CD4-positive, alpha-beta memory T cell (primary cell): ENCODE measurements around the gene ATP6V0B. TPM values are rescaled to one million over a fixed set of nuclear protein-coding genes. Genes with fewer than 3 reads are reported as not detected.

Experiments used
- CTCF ChIA-PET: fragments of 350-600 bp; sonication (Branson Sonifier 250); formaldehyde crosslinking; loops from one replicate; lab custom pipeline; 2021; ENCODE audit warnings: inconsistent platforms; ENCODE audit not compliant: partially characterized antibody; lab: Charles Lee
- POLR2A ChIA-PET: fragments of 350-600 bp; sonication (Branson Sonifier 250); formaldehyde crosslinking; loops from one replicate; lab custom pipeline; 2021; ENCODE audit not compliant: partially characterized antibody; lab: Charles Lee
- DNase-seq, 5 donors: peaks; one replicate each; pipeline versions ENCODE4 v3.0.0 to v3.0.0-alpha.2; 2020 to 2022; ENCODE audit warnings: mixed read lengths in 1 of 5
- H3K27ac ChIP-seq: one replicate; pipeline ENCODE4 v1.7.0; 2013; ENCODE audit warnings: low read depth, low read length
- H3K27me3 ChIP-seq: 2 replicates; pipeline ENCODE4 v1.7.0; 2013; ENCODE audit warnings: mild to moderate bottlenecking, low read length, moderate library complexity; ENCODE audit not compliant: insufficient read depth
- H3K36me3 ChIP-seq: 2 replicates; pipeline ENCODE4 v1.7.0; 2013; ENCODE audit warnings: mild to moderate bottlenecking, low read length, moderate library complexity; ENCODE audit not compliant: insufficient read depth
- H3K4me1 ChIP-seq: 2 replicates; pipeline ENCODE4 v1.7.0; 2013; ENCODE audit warnings: mild to moderate bottlenecking, low read length, moderate library complexity; ENCODE audit not compliant: insufficient read depth
- H3K4me3 ChIP-seq, 2 donors: one replicate each; pipeline ENCODE4 v1.7.0; 2013; ENCODE audit warnings: low read length in 2 of 2, mild to moderate bottlenecking in 1 of 2
- H3K9me3 ChIP-seq, 2 donors: one replicate each; pipeline ENCODE4 v1.7.0; 2013; ENCODE audit warnings: low read length in 2 of 2, control low read depth in 1 of 2; ENCODE audit not compliant: control insufficient read depth in 1 of 2
- H3K27ac Mint-ChIP-seq, 7 donors: one replicate each; pipeline ENCODE4 v1.8.0; 2020 to 2021; ENCODE audit warnings: mixed read lengths in 7 of 7, mild to moderate bottlenecking in 6 of 7, inconsistent platforms in 3 of 7, moderate library complexity in 3 of 7
- H3K27me3 Mint-ChIP-seq, 2 donors: one replicate each; pipeline ENCODE4 v1.8.0; 2020 to 2021; ENCODE audit warnings: mixed read lengths in 2 of 2
- H3K36me3 Mint-ChIP-seq, 2 donors: one replicate each; pipeline ENCODE4 v1.8.0; 2020 to 2021; ENCODE audit warnings: mixed read lengths in 2 of 2, inconsistent platforms in 1 of 2, mild to moderate bottlenecking in 1 of 2
- H3K4me1 Mint-ChIP-seq, 4 donors: one replicate each; pipeline ENCODE4 v1.8.0; 2020 to 2021; ENCODE audit warnings: mixed read lengths in 4 of 4, mild to moderate bottlenecking in 1 of 4
- H3K4me3 Mint-ChIP-seq, 8 donors: one replicate each; pipeline ENCODE4 v1.8.0; 2020 to 2021; ENCODE audit warnings: mixed read lengths in 8 of 8, mild to moderate bottlenecking in 7 of 8, moderate library complexity in 6 of 8, inconsistent platforms in 3 of 8
- H3K9me3 Mint-ChIP-seq, 8 donors: one replicate each; pipeline ENCODE4 v1.8.0; 2020 to 2021; ENCODE audit warnings: mixed read lengths in 8 of 8, mild to moderate bottlenecking in 5 of 8, inconsistent platforms in 3 of 8, moderate library complexity in 1 of 8
- intact Hi-C: fragments of 100-400 bp; cut with micrococcal nuclease; formaldehyde crosslinking; loops from one replicate; pipeline ENCODE4 v1.15.1; 2023
- polyA plus RNA-seq, 2 donors: library from polyadenylated mRNA; unstranded; fragments of 300-500 nt; fragmentation: Illumina TruSeq; gene quantifications; one replicate each; pipeline ENCODE4 v1.2.3, GENCODE V29; 2021
- total RNA-seq, 2 experiments: library from RNA; stranded (reverse); gene quantifications; one replicate each; pipeline ENCODE4 v1.2.3, GENCODE V29; 2021

ATP6V0B gene
- total and polyA plus RNA-seq, 4 experiments from 2014 or later, result 59.8 to 310 (median 130) TPM

DNA sequence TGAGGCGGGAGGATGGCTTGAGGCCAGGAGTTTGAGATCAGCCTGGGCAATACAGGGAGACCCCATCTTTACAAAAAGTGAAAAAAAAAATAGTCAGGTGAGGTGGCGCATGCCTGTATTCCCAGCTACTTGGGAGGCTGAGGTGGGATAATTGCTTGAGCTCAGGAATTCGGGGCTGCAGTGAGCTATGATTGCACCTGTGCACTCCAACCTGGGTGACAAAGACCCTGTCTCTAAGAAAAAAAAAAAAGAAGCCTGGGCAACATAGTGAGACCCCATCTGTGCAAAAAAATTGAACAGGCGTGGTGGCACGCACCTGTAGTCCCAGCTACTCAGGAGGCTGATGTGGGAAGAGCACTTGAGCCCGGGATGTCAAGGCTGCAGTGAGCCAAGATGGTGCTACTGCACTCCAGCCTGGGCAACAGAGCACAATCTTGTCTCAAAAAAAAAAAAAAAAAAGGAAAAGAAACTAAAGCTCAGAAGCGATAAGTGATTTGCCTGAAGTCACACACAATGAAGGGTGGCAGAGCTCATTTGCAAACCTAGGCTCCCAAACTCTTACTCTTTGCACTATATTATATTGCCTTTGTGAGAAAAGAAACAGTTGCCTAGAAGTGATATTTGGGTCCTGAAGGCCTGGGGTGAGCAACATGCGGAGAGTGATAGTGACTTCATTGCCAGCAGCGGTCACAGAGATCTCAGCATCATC is 18.6 kb downstream of the ATP6V0B start:
- no peaks in the 10 kb centered on the region for H3K9me3 ChIP-seq
- H3K27ac ChIP-seq, result no peak overlapping the region
- H3K4me3 Mint-ChIP-seq, result peak overlapping the region in 3 of 8 donors; percentile 1 to 92 (median 77)
- intact Hi-C loops, result no loop called here
- no peaks in the 10 kb centered on the region for H3K9me3 Mint-ChIP-seq
- H3K27me3 Mint-ChIP-seq, result no peaks in the 10 kb centered on the region
- CTCF ChIA-PET, result interaction anchor here (0.7 to 1.3 kb wide), 4 partner anchors 11 to 230 kb away, joined by 3 to 7 read pairs (median 4); no protein-coding TSS in a partner anchor
- peaks cover 0 to 4% of the 10 kb centered on the region in 2 donors for H3K36me3 Mint-ChIP-seq
- no peaks in the 10 kb centered on the region for H3K36me3 ChIP-seq
- peaks cover 5 to 21% (median 14%) of the 10 kb centered on the region in 4 donors for H3K4me1 Mint-ChIP-seq
- DNase-seq, result no peak
- H3K27ac Mint-ChIP-seq, result peak overlapping the region in 1 of 7 donors; percentile 64
- peaks cover 14% of the 10 kb centered on the region for H3K4me1 ChIP-seq
- POLR2A ChIA-PET, result interaction anchor here (0.5 to 2.6 kb wide), 3 partner anchors 16 to 1527 kb away, joined by 3 to 15 read pairs (median 4); partner anchors contain the start of gene ATP6V0B
- no peak overlapping the region for H3K4me3 ChIP-seq
- no peaks in the 10 kb centered on the region for H3K27me3 ChIP-seq

DNA sequence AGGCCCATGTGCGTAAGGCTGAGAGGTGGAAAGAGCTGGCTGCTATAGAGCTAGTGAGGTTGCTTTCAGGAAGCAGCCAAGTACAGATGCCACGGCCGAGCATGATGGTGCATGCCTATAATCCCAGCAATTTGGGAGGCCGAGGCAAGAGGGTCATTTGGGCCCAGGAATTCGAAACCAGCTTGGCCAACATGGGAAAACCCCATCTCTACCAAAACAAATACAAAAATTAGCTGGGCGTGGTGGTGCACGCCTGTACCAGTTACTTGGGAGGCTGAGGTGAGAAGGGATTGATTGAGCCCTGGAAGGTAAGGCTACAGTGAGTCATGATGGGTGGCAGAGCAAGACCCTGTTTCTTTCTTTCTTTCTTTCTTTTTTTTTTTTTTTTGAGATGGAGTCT is 19.3 kb downstream of the ATP6V0B start:
- H3K4me3 ChIP-seq, result no peak overlapping the region
- POLR2A ChIA-PET, result no interaction called here
- H3K4me1 ChIP-seq, result peaks cover 14% of the 10 kb centered on the region
- CTCF ChIA-PET, result interaction anchor here (0.7 to 2.2 kb wide), 3 partner anchors 11 to 1696 kb away, joined by 4 to 7 read pairs (median 7); no protein-coding TSS in a partner anchor
- H3K27ac Mint-ChIP-seq, result peak overlapping the region in 1 of 7 donors; percentile 64
- H3K27me3 Mint-ChIP-seq, result no peaks in the 10 kb centered on the region
- intact Hi-C loops, result no loop called here
- peaks cover 5 to 21% (median 14%) of the 10 kb centered on the region in 4 donors for H3K4me1 Mint-ChIP-seq
- peaks cover 0 to 4% of the 10 kb centered on the region in 2 donors for H3K36me3 Mint-ChIP-seq
- H3K4me3 Mint-ChIP-seq, result no peak overlapping the region
- H3K27ac ChIP-seq, result no peak overlapping the region
- H3K27me3 ChIP-seq, result no peaks in the 10 kb centered on the region
- H3K36me3 ChIP-seq, result no peaks in the 10 kb centered on the region
- no peak for DNase-seq
- H3K9me3 Mint-ChIP-seq, result no peaks in the 10 kb centered on the region
- no peaks in the 10 kb centered on the region for H3K9me3 ChIP-seq

DNA sequence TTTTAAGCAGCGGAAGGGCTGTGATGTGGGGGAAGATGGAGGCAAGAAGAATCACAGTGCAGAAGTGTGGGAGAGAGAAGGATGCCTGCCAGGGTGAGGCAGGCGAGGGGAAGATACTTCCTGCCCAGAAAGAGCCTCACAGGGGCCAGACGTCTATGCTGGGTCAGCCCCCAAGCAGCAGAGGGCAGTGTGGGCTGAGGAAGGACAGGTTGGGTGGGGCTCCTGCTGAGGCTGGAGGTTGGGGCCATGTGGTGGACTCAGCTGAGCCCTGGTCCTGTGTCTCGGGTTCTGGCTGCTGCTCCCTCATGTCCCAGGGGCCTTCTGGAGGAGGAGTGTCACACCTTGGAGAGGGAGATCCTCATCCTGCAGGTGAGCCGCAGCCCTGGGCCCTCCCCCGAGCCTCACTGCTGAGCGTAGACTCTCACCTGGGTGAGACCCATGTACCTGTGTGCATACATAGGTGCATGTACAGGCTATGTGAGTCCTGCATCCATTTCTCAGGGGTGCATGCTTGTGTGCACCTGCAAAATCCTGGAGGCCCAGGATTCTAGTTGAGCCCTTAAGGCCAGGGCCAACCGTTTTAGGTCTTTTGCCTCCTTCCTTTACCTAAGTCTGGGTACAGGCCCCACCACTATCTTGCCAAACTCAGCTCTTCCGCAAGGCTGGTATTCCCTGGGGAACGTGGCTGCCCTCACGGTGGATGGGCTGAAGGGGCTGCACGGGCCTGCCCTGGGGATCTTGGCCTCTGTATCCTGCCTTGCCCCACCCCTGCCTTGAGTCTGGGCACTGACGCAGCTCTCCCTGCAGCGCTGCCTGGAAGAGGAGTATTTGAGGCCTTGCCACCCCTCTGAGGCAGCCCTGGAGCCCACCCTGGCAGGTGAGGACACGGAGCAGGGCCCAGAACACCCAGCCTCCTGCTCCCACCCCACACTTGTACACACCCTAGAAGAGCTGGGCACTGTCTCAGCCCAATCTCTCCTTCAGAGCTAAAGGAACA is 20.3 kb downstream of the ATP6V0B start:
- Mint-ChIP-seq H3K9me3 (no peaks in the 10 kb centered on the region), H3K4me1 (peaks cover 5 to 21% (median 14%) of the 10 kb centered on the region in 4 donors), H3K27me3 (no peaks in the 10 kb centered on the region), H3K4me3 (peak overlapping the region in 1 of 8 donors; percentile 54), H3K36me3 (peaks cover 0 to 4% of the 10 kb centered on the region in 2 donors), H3K27ac (no peak overlapping the region)
- POLR2A ChIA-PET, result no interaction called here
- Histone ChIP-seq H3K27me3 (no peaks in the 10 kb centered on the region), H3K9me3 (no peaks in the 10 kb centered on the region), H3K36me3 (no peaks in the 10 kb centered on the region), H3K4me3 (no peak overlapping the region), H3K4me1 (peaks cover 14% of the 10 kb centered on the region), H3K27ac (no peak overlapping the region)
- CTCF ChIA-PET, result interaction anchor here (1.5 to 2.2 kb wide), 2 partner anchors 10 to 41 kb away, joined by 4 to 7 read pairs; no protein-coding TSS in a partner anchor
- intact Hi-C loops, result no loop called here
- DNase-seq, result no peak

DNA sequence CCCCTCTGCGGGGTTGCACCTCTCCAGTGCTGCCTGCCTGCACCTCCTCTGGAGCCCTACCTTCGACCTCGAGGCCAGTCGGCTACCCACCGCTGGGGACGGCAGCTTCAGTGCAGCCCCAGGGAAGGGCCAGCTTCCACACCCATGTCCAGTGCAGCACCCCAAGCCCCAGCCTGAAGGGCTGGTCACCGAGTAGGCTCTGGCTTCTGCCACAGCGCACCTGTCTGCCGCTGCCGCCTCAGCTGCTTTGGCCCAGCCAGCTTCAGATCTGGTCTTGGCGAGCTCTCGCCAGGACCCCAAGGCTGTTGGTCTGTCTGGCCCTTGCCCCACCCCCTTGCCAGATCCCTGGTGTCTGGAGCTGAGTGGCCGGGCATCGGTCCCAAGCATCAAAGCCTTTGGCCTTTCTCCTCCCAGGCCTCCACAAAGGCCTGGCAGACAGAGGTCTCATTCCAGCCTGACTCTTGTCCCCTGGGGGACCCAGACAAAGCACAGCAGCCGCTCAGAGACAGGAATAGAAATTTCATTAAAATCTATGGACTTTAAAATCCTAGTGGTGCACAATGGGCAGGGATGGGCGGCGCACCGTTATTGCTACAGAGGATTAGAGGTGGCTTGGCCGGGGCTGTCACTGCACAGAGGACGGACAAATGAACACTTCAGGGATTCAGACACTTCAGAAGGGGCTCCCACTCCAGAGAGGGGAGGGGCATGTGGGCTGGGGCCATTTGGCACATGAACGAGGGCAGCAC is 21.4 kb downstream of the ATP6V0B start:
- H3K27ac ChIP-seq, result no peak overlapping the region
- Mint-ChIP-seq H3K27ac (peak overlapping the region in 2 of 7 donors; percentile 48 to 72), H3K9me3 (no peaks in the 10 kb centered on the region), H3K27me3 (no peaks in the 10 kb centered on the region), H3K4me3 (no peak overlapping the region), H3K4me1 (peaks cover 5 to 19% (median 13%) of the 10 kb centered on the region in 4 donors), H3K36me3 (peaks cover 0 to 4% of the 10 kb centered on the region in 2 donors)
- no peaks in the 10 kb centered on the region for H3K27me3 ChIP-seq
- intact Hi-C loops, result no loop called here
- H3K4me1 ChIP-seq, result peaks cover 10% of the 10 kb centered on the region
- H3K36me3 ChIP-seq, result no peaks in the 10 kb centered on the region
- DNase-seq, result no peak
- H3K4me3 ChIP-seq, result no peak overlapping the region
- POLR2A ChIA-PET, result no interaction called here
- CTCF ChIA-PET, result interaction anchor here (1.5 to 2.2 kb wide), 2 partner anchors 9 to 40 kb away, joined by 4 to 7 read pairs; no protein-coding TSS in a partner anchor
- H3K9me3 ChIP-seq, result no peaks in the 10 kb centered on the region

DNA sequence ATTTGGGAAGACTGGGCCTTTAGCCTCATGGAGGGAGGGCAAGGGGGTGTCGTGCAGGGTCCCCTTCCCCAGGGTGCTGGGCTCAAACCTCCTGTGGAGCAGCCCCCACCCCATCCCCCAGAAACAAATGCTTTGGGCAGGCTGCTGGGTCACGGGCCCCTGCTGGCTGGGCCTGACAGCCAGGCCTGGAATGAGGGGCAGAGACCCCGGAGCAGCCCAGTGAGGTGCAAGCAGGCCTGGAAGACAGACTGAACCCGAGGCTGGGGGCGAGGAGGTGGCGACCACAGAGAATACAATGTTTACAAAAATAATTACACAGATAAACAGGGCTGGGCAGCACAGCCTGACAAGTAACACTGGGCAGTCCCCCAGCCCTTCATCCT is 22.0 kb downstream of the ATP6V0B start:
- no peaks in the 10 kb centered on the region for H3K9me3 ChIP-seq
- H3K27ac ChIP-seq, result no peak overlapping the region
- Mint-ChIP-seq H3K9me3 (no peaks in the 10 kb centered on the region), H3K4me3 (no peak overlapping the region), H3K4me1 (peaks cover 5 to 13% (median 10%) of the 10 kb centered on the region in 4 donors), H3K36me3 (peaks cover 0 to 2% of the 10 kb centered on the region in 2 donors), H3K27ac (peak overlapping the region in 2 of 7 donors; percentile 48 to 72), H3K27me3 (no peaks in the 10 kb centered on the region)
- POLR2A ChIA-PET, result no interaction called here
- CTCF ChIA-PET, result interaction anchor here (1.0 to 1.5 kb wide), 2 partner anchors 9 to 40 kb away, joined by 3 to 4 read pairs; no protein-coding TSS in a partner anchor
- H3K36me3 ChIP-seq, result no peaks in the 10 kb centered on the region
- H3K4me1 ChIP-seq, result peaks cover 9% of the 10 kb centered on the region
- intact Hi-C loops, result no loop called here
- no peak for DNase-seq
- no peaks in the 10 kb centered on the region for H3K27me3 ChIP-seq
- H3K4me3 ChIP-seq, result no peak overlapping the region

DNA sequence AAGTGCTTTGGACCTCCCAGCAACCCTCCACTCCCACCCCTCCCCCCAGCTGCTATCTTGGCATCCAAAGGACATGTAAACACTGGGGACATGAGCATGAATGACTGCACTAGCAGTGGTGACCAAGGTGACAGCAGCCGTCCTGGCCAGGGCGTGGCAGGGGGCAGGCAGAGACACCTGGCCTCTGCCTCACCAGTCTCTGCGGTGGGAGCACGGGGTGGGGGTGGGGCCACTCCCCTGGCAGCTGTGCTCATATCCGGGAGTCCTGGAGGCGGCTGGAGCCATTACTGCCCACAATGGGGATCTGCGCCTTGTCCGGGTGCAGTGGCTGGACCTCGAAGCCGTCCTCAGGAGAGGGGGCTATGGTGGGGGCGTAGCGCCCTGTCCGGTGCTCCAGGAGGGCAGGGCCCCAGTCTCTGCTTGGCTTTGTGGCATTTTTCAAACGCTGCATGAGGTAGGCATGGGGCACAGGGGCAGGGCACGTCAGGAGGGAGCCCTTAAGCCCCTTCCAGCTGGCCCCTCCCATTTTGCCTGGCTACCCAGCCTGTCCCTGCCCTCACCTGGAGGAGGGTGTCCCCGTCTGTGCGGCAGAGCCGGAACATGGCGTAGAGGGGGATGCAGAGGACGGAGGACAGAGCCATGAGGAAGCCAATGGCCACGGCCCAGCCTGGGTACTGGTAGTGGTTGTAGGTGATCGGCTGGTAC is 22.7 kb downstream of the ATP6V0B start:
- H3K27me3 ChIP-seq, result no peaks in the 10 kb centered on the region
- ChIA-PET CTCF (interaction anchor here (1.0 kb wide), 1 partner anchor 8 kb away, joined by 3 read pairs; no protein-coding TSS in a partner anchor), POLR2A (no interaction called here)
- Mint-ChIP-seq H3K27ac (no peak overlapping the region), H3K9me3 (no peaks in the 10 kb centered on the region), H3K4me3 (no peak overlapping the region), H3K36me3 (no peaks in the 10 kb centered on the region), H3K27me3 (no peaks in the 10 kb centered on the region), H3K4me1 (peaks cover 4 to 9% (median 5%) of the 10 kb centered on the region in 4 donors)
- no peak for DNase-seq
- H3K4me3 ChIP-seq, result no peak overlapping the region
- intact Hi-C loops, result no loop called here
- no peaks in the 10 kb centered on the region for H3K36me3 ChIP-seq
- H3K9me3 ChIP-seq, result no peaks in the 10 kb centered on the region
- peaks cover 3% of the 10 kb centered on the region for H3K4me1 ChIP-seq
- H3K27ac ChIP-seq, result no peak overlapping the region
